Caco-2 (cell line): ENCODE data around the gene CARD11. TPM values are rescaled to one million over a fixed set of nuclear protein-coding genes. Genes with fewer than 3 reads are reported as not detected.

Experiments
- BruUV-seq: library from RNA; stranded (reverse); fragments of 400-500 nt; replicated peaks from 2 replicates; lab custom pipeline; 2021; lab: Mats Ljungman, UMichigan
- CTCF ChIA-PET: fragments of 300-600 bp; sonication (Branson Sonifier 250); formaldehyde crosslinking; loops from one replicate; lab custom pipeline; 2022; ENCODE audit warnings: antibody characterized with exemption; lab: Charles Lee
- POLR2A ChIA-PET: fragments of 300-600 bp; sonication (Branson Sonifier 250); formaldehyde crosslinking; loops from one replicate; lab custom pipeline; 2022; ENCODE audit warnings: antibody characterized with exemption; lab: Charles Lee
- DNase-seq, 2 experiments: peaks; one replicate each; pipeline versions ENCODE4 v3.0.0 to v3.0.0-alpha.2; 2020 to 2022
- H3K27me3 ChIP-seq: replicated peaks from 2 replicates; pipeline ENCODE4 v1.6.0; 2011; ENCODE audit warnings: low read length; ENCODE audit not compliant: control insufficient read depth, insufficient read depth
- H3K36me3 ChIP-seq: 2 replicates; pipeline ENCODE4 v1.5.1; 2011; ENCODE audit warnings: low read length; ENCODE audit not compliant: control insufficient read depth, insufficient read depth
- H3K4me1 ChIP-seq: fragments of 250-450 bp; sonication (Bioruptor Pico); 2 replicates; pipeline ENCODE4 v1.5.1; 2020; ENCODE audit warnings: mild to moderate bottlenecking
- H3K4me3 ChIP-seq: 2 replicates; pipeline ENCODE4 v1.5.1; 2011; ENCODE audit warnings: low read depth, mild to moderate bottlenecking, control low read depth, low read length
- H3K9me3 ChIP-seq: fragments of 250-450 bp; sonication (Bioruptor Pico); 2 replicates; pipeline ENCODE4 v1.5.1; 2020; ENCODE audit warnings: mild to moderate bottlenecking, moderate library complexity
- H3K27ac Mint-ChIP-seq: one replicate; pipeline ENCODE4 v1.8.0; 2022; ENCODE audit warnings: mixed read lengths; ENCODE audit not compliant: unreplicated experiment
- H3K27me3 Mint-ChIP-seq: one replicate; pipeline ENCODE4 v1.8.0; 2022; ENCODE audit warnings: mixed read lengths; ENCODE audit not compliant: insufficient read depth, unreplicated experiment
- H3K36me3 Mint-ChIP-seq: one replicate; pipeline ENCODE4 v1.8.0; 2022; ENCODE audit warnings: mild to moderate bottlenecking, mixed read lengths; ENCODE audit not compliant: insufficient read depth, unreplicated experiment
- H3K4me1 Mint-ChIP-seq: one replicate; pipeline ENCODE4 v1.8.0; 2022; ENCODE audit warnings: low read depth, mixed read lengths; ENCODE audit not compliant: unreplicated experiment
- H3K4me3 Mint-ChIP-seq: one replicate; pipeline ENCODE4 v1.8.0; 2022; ENCODE audit warnings: mild to moderate bottlenecking, moderate library complexity, mixed read lengths; ENCODE audit not compliant: unreplicated experiment
- H3K9me3 Mint-ChIP-seq: one replicate; pipeline ENCODE4 v1.8.0; 2022; ENCODE audit warnings: mixed read lengths; ENCODE audit not compliant: unreplicated experiment
- CTCF ChIP-seq, 2 experiments: fragments of 200-600 bp in 1 of 2; IDR thresholded peaks; 1 replicate in 1 of 2; 2 replicates in 1 of 2; pipeline versions ENCODE4 v1.5.1 to v1.8.0; 2011 to 2022; ENCODE audit warnings: antibody characterized with exemption in 1 of 2, control low read depth in 1 of 2, inconsistent platforms in 1 of 2, low read depth in 1 of 2, low read length in 1 of 2, mild to moderate bottlenecking in 1 of 2, moderate library complexity in 1 of 2; ENCODE audit not compliant: insufficient read depth in 1 of 2, severe bottlenecking in 1 of 2, unreplicated experiment in 1 of 2
- intact Hi-C: fragments of 100-400 bp; cut with micrococcal nuclease; formaldehyde crosslinking; loops from one replicate; pipeline ENCODE4 v1.10.0; 2022; ENCODE audit not compliant: unreplicated experiment
- total RNA-seq: library from RNA; stranded (reverse); gene quantifications from 2 replicates; pipeline ENCODE4 v1.2.3, GENCODE V29; 2022

The CARD11 gene
- total RNA-seq, 1 experiment from 2014 or later = 5.4 TPM

- POLR2A ChIA-PET = no interaction called here
- H3K4me1 ChIP-seq = no peaks in the 10 kb centered on the region
- H3K27me3 Mint-ChIP-seq = peaks cover 16% of the 10 kb centered on the region
- TF ChIP-seq CTCF (IDR thresholded peaks at IDR 0.05; ENCODE audit: insufficient read depth in 1 of 2, low read depth in 1 of 2, low read length in 1 of 2, severe bottlenecking in 1 of 2, unreplicated experiment in 1 of 2) = no peak
- no peaks in the 10 kb centered on the region for H3K9me3 ChIP-seq
- H3K4me1 Mint-ChIP-seq = no peaks in the 10 kb centered on the region
- no peak for DNase-seq
- intact Hi-C loops = no loop called here
- no peaks in the 10 kb centered on the region for H3K36me3 ChIP-seq
- no peak overlapping the region for H3K4me3 ChIP-seq
- CTCF ChIA-PET = interaction anchor here (0.6 kb wide), 1 partner anchor 47 kb away, joined by 3 read pairs; no protein-coding TSS in a partner anchor
- H3K27ac Mint-ChIP-seq = no peak overlapping the region
- no TSS peak for BruUV-seq
- H3K27me3 ChIP-seq = no peaks in the 10 kb centered on the region
- no peaks in the 10 kb centered on the region for H3K36me3 Mint-ChIP-seq
- H3K4me3 Mint-ChIP-seq = no peak overlapping the region
- H3K9me3 Mint-ChIP-seq = peaks cover 24% of the 10 kb centered on the region
These were observed 96.4 kb downstream of the CARD11 start for GRCh38 chr7:2947058-2947780.

- CTCF ChIA-PET = no interaction called here
- TF ChIP-seq CTCF (IDR thresholded peaks at IDR 0.05; ENCODE audit: insufficient read depth in 1 of 2, low read depth in 1 of 2, low read length in 1 of 2, severe bottlenecking in 1 of 2, unreplicated experiment in 1 of 2) = no peak
These were observed 98.5 kb downstream of the CARD11 start for GRCh38 chr7:2945171-2945570.

GRCh38 chr7:2944739-2945138 is 98.9 kb downstream of the CARD11 start:
- TF ChIP-seq CTCF (IDR thresholded peaks at IDR 0.05; ENCODE audit: insufficient read depth in 1 of 2, low read depth in 1 of 2, low read length in 1 of 2, severe bottlenecking in 1 of 2, unreplicated experiment in 1 of 2) = no peak
- Mint-ChIP-seq H3K9me3 (peaks cover under 1% of the 10 kb centered on the region), H3K4me1 (no peaks in the 10 kb centered on the region), H3K27me3 (peaks cover 25% of the 10 kb centered on the region), H3K4me3 (no peak overlapping the region), H3K36me3 (no peaks in the 10 kb centered on the region), H3K27ac (no peak overlapping the region)
- intact Hi-C loops = no loop called here
- ChIA-PET POLR2A (no interaction called here), CTCF (no interaction called here)
- H3K9me3 ChIP-seq = no peaks in the 10 kb centered on the region
- DNase-seq = no peak
- H3K36me3 ChIP-seq = no peaks in the 10 kb centered on the region
- BruUV-seq = no TSS peak
- no peak overlapping the region for H3K4me3 ChIP-seq
- H3K27me3 ChIP-seq = peaks cover 2% of the 10 kb centered on the region
- H3K4me1 ChIP-seq = no peaks in the 10 kb centered on the region

More at GRCh38 chr7:2945171-2945570, 98.5 kb downstream of the CARD11 start:
- no TSS peak for BruUV-seq
- no peaks in the 10 kb centered on the region for H3K36me3 ChIP-seq
- POLR2A ChIA-PET = no interaction called here
- no peaks in the 10 kb centered on the region for H3K4me1 Mint-ChIP-seq
- no peak overlapping the region for H3K27ac Mint-ChIP-seq
- peaks cover 5% of the 10 kb centered on the region for H3K9me3 Mint-ChIP-seq
- peaks cover 2% of the 10 kb centered on the region; the same call in 1 of the 2 replicates for H3K27me3 ChIP-seq
- no peak overlapping the region for H3K4me3 Mint-ChIP-seq
- peak in 1 of 2 experiments; percentile 21 for DNase-seq
- H3K27me3 Mint-ChIP-seq = peaks cover 23% of the 10 kb centered on the region
- no peaks in the 10 kb centered on the region for H3K36me3 Mint-ChIP-seq
- intact Hi-C loops = no loop called here
- H3K4me3 ChIP-seq = no peak overlapping the region
- H3K4me1 ChIP-seq = no peaks in the 10 kb centered on the region
- no peaks in the 10 kb centered on the region for H3K9me3 ChIP-seq
